Body of pancreas (tissue), 4 donors: Measurements from ENCODE around the gene ENTPD1. TPM values are rescaled to one million over a fixed set of nuclear protein-coding genes. Genes with fewer than 3 reads are reported as not detected.
"Not testable (repeated sequence)": the region's sequence is repeated elsewhere in the genome, so short reads cannot be mapped to it uniquely, and the experiment has no call there.

ENCODE experiments used
- ATAC-seq: fragments of 150-250 bp; one replicate; pipeline ENCODE4 v1.9.1; 2016
- DNase-seq, 4 donors: peaks; one replicate each; pipeline ENCODE4 v3.0.0-alpha.2; 2019
- H3K27ac ChIP-seq, 4 donors: fragments of 200-600 bp; sonication (generic); 1 replicate in 3 of 4; 2 replicates in 1 of 4; pipeline versions ENCODE4 v1.5.1 to v1.6.1; 2016 to 2019; ENCODE audit warnings: mild to moderate bottlenecking in 1 of 4, mixed read lengths in 1 of 4, moderate library complexity in 1 of 4
- H3K27me3 ChIP-seq, 2 donors: fragments of 200-600 bp; sonication (generic); one replicate each; pipeline ENCODE4 v1.6.0; 2016; ENCODE audit warnings: mild to moderate bottlenecking in 1 of 2
- H3K36me3 ChIP-seq, 2 donors: fragments of 200-600 bp; sonication (generic); replicated peaks in 1 of 2; 2 replicates each; pipeline ENCODE4 v1.5.1; 2016; ENCODE audit warnings: low read depth in 2 of 2; ENCODE audit not compliant: insufficient read depth in 1 of 2
- H3K4me1 ChIP-seq: fragments of 200-600 bp; sonication (generic); one replicate; pipeline ENCODE4 v1.6.0; 2016
- H3K4me3 ChIP-seq, 2 donors: fragments of 200-600 bp; sonication (generic); 1 replicate in 1 of 2; 2 replicates in 1 of 2; pipeline ENCODE4 v1.5.1; 2016 to 2019
- H3K9me3 ChIP-seq, 3 donors: fragments of 200-600 bp; sonication (generic); 1 replicate in 2 of 3; 2 replicates in 1 of 3; pipeline ENCODE4 v1.5.1; 2016
- CTCF ChIP-seq, 7 experiments: fragments of 450-650 bp in 4 of 7; fragments of 200-600 bp in 3 of 7; sonication (generic) in 3 of 7; IDR thresholded peaks; one replicate each; pipeline ENCODE4 v1.5.1; 2016 to 2019; ENCODE audit warnings: antibody characterized with exemption in 7 of 7
- POLR2A ChIP-seq, 3 donors: fragments of 450-650 bp; IDR thresholded peaks; one replicate each; pipeline ENCODE4 v1.6.1; 2016; ENCODE audit warnings: antibody characterized with exemption in 3 of 3, mild to moderate bottlenecking in 2 of 3
- WGBS, 2 donors: methylation state at CpG; one replicate each; pipeline ENCODE4 v1.1.5; 2017; 5-methylcytosine and 5-hydroxymethylcytosine counted together
- intact Hi-C: fragments of 100-400 bp; cut with DNase I; formaldehyde crosslinking; loops from one replicate; pipeline ENCODE4 v1.15.1; 2023
- total RNA-seq, 2 donors: library from RNA; depleted of rRNA; stranded (reverse); fragments of >200 nt; gene quantifications; one replicate each; pipeline ENCODE4 v1.1.0, GENCODE V29; 2016

ENTPD1 gene
- total RNA-seq, 2 donors from 2014 or later: 2.1 to 3.0 TPM

- 50 to 58% methylated on average over 3 of the region's 3 CpGs for WGBS, 2 donors
- Histone ChIP-seq H3K27me3 (no peaks in the 10 kb centered on the region), H3K4me1 (no peaks in the 10 kb centered on the region), H3K36me3 (no peaks in the 10 kb centered on the region), H3K27ac (no peak overlapping the region), H3K4me3 (no peak overlapping the region), H3K9me3 (no peaks in the 10 kb centered on the region)
- no peak for TF ChIP-seq CTCF (IDR thresholded peaks at IDR 0.05)
- TF ChIP-seq POLR2A (IDR thresholded peaks at IDR 0.05): no peak
- no peak for ATAC-seq
- intact Hi-C loops: no loop called here
- DNase-seq: no peak
These were observed 38.2 kb downstream of the ENTPD1 start for GRCh38 chr10:95794195-95794594.

- H3K36me3 ChIP-seq: no peaks in the 10 kb centered on the region
- ATAC-seq: no peak
- H3K9me3 ChIP-seq: no peaks in the 10 kb centered on the region
- intact Hi-C loops: no loop called here
- H3K27ac ChIP-seq: no peak overlapping the region
- H3K4me3 ChIP-seq: no peak overlapping the region
- no peaks in the 10 kb centered on the region for H3K4me1 ChIP-seq
- 74 to 87% methylated on average over 3 of the region's 3 CpGs for WGBS, 2 donors
- H3K27me3 ChIP-seq: no peaks in the 10 kb centered on the region
- no peak for TF ChIP-seq POLR2A (IDR thresholded peaks at IDR 0.05)
- TF ChIP-seq CTCF (IDR thresholded peaks at IDR 0.05): no peak
- DNase-seq: no peak
These were observed 39.6 kb downstream of the ENTPD1 start for GRCh38 chr10:95795602-95796001.

- no peaks in the 10 kb centered on the region for H3K27me3 ChIP-seq
- no peaks in the 10 kb centered on the region for H3K9me3 ChIP-seq
- H3K4me3 ChIP-seq: no peak overlapping the region
- no peaks in the 10 kb centered on the region for H3K36me3 ChIP-seq
- no peak overlapping the region for H3K27ac ChIP-seq
- ATAC-seq (no peak), DNase-seq (no peak)
- no peaks in the 10 kb centered on the region for H3K4me1 ChIP-seq
- no peak for TF ChIP-seq POLR2A (IDR thresholded peaks at IDR 0.05)
- TF ChIP-seq CTCF (IDR thresholded peaks at IDR 0.05): no peak
- intact Hi-C loops: no loop called here
These were observed 40.5 kb downstream of the ENTPD1 start for GRCh38 chr10:95796504-95796903.

- intact Hi-C loops: no loop called here
- H3K27ac ChIP-seq: no peak overlapping the region
- no peak for TF ChIP-seq CTCF (IDR thresholded peaks at IDR 0.05)
- no peak for TF ChIP-seq POLR2A (IDR thresholded peaks at IDR 0.05)
These were observed 42.3 kb downstream of the ENTPD1 start for GRCh38 chr10:95798096-95798855.

GRCh38 chr10:95800286-95800685 lies 44.3 kb downstream of the ENTPD1 start:
- WGBS, 2 donors: 60 to 76% methylated on average over 2 of the region's 2 CpGs
- ATAC-seq, H3K4me3 ChIP-seq, DNase-seq, H3K27ac ChIP-seq, H3K4me1 ChIP-seq, H3K36me3 ChIP-seq, H3K27me3 ChIP-seq, intact Hi-C loops: not testable (repeated sequence)
- H3K9me3 ChIP-seq: peaks cover 0 to 12% (median 0%) of the 10 kb centered on the region in 3 donors

More at GRCh38 chr10:95798096-95798855, 42.3 kb downstream of the ENTPD1 start:
- no peaks in the 10 kb centered on the region for H3K27me3 ChIP-seq
- no peak overlapping the region for H3K4me3 ChIP-seq
- peaks cover 0 to 8% (median 0%) of the 10 kb centered on the region in 3 donors for H3K9me3 ChIP-seq
- no peak for ATAC-seq
- DNase-seq: no peak
- H3K4me1 ChIP-seq: no peaks in the 10 kb centered on the region
- H3K36me3 ChIP-seq: no peaks in the 10 kb centered on the region

- H3K27ac ChIP-seq, H3K4me3 ChIP-seq, ATAC-seq, DNase-seq, H3K36me3 ChIP-seq, intact Hi-C loops, H3K27me3 ChIP-seq, H3K4me1 ChIP-seq: not testable (repeated sequence)
- 58 to 66% methylated on average over 7 to 10 of the region's 11 CpGs for WGBS, 2 donors
- peaks cover 0 to 23% (median 0%) of the 10 kb centered on the region in 3 donors for H3K9me3 ChIP-seq
These were observed 50.9 kb downstream of the ENTPD1 start for GRCh38 chr10:95806687-95807380.

GRCh38 chr10:95808705-95809308 lies 52.8 kb downstream of the ENTPD1 start:
- H3K9me3 ChIP-seq: peaks cover 0 to 13% (median 0%) of the 10 kb centered on the region in 3 donors
- WGBS, 2 donors: 70 to 73% methylated on average over 8 of the region's 8 CpGs
- DNase-seq, H3K4me1 ChIP-seq, H3K27ac ChIP-seq, H3K36me3 ChIP-seq, intact Hi-C loops, H3K27me3 ChIP-seq, H3K4me3 ChIP-seq, ATAC-seq: not testable (repeated sequence)
